Suprapubic skin (tissue), 4 donors: ENCODE data around the gene RPTOR.

Experiments
- CTCF ChIP-seq, 2 donors: fragments of 200-600 bp in 1 of 2; fragments of 450-650 bp in 1 of 2; sonication (generic) in 1 of 2; IDR thresholded peaks; one replicate each; pipeline ENCODE4 v1.5.1; 2016 to 2019; ENCODE audit warnings: antibody characterized with exemption in 2 of 2, mild to moderate bottlenecking in 1 of 2, moderate library complexity in 1 of 2
- EP300 ChIP-seq: sonication (generic); formaldehyde crosslinking; IDR thresholded peaks from one replicate; pipeline ENCODE4 v1.6.1; 2017; ENCODE audit warnings: antibody characterized with exemption
- POLR2A ChIP-seq, 2 donors: fragments of 450-650 bp; IDR thresholded peaks; one replicate each; pipeline ENCODE4 v1.6.1; 2017; ENCODE audit warnings: antibody characterized with exemption in 2 of 2, mild to moderate bottlenecking in 2 of 2, moderate library complexity in 2 of 2
- POLR2AphosphoS5 ChIP-seq, 3 donors: sonication (generic); formaldehyde crosslinking; IDR thresholded peaks; one replicate each; pipeline ENCODE4 v1.6.1; 2017; ENCODE audit warnings: antibody characterized with exemption in 3 of 3

GRCh38 chr17:80759377-80759673, 214.7 kb downstream of the RPTOR start:
- TF ChIP-seq CTCF (IDR thresholded peaks at IDR 0.05) (no peak), EP300 (no peak), POLR2A (IDR thresholded peaks at IDR 0.05) (no peak), POLR2AphosphoS5 (IDR thresholded peaks at IDR 0.05) (no peak)
